Keratinocyte (primary cell): ENCODE data around the gene GAREM1. TPM values are rescaled to one million over a fixed set of nuclear protein-coding genes. Genes with fewer than 3 reads are reported as not detected.

Experiments used
- DNase-seq: peaks from one replicate; pipeline ENCODE4 v3.0.0-alpha.2; 2011; ENCODE audit warnings: low read depth, missing footprints, low spot score
- FAIRE-seq: peaks from 2 replicates; lab custom pipeline; 2011; peaks lifted over from hg19 to GRCh38; lab: Jason Lieb, UNC
- H2AFZ ChIP-seq: 2 replicates; pipeline ENCODE4 v1.6.0; 2012; ENCODE audit warnings: low read length, control low read depth, inconsistent platforms; ENCODE audit not compliant: control insufficient read depth
- H3K27ac ChIP-seq: 2 replicates; pipeline ENCODE4 v1.5.1; 2011; ENCODE audit warnings: low read length; ENCODE audit not compliant: control insufficient read depth, insufficient read depth
- H3K27me3 ChIP-seq: 3 replicates; pipeline ENCODE4 v1.6.0; 2011; ENCODE audit warnings: low read length; ENCODE audit not compliant: control insufficient read depth, insufficient read depth; ENCODE audit errors: extremely low read depth
- H3K36me3 ChIP-seq, 2 experiments: 2 replicates in 1 of 2; 3 replicates in 1 of 2; pipeline ENCODE4 v1.5.1; 2011; ENCODE audit warnings: low read length in 2 of 2, mild to moderate bottlenecking in 1 of 2; ENCODE audit not compliant: control insufficient read depth in 2 of 2, insufficient read depth in 2 of 2; ENCODE audit errors: extremely low read depth in 1 of 2
- H3K4me1 ChIP-seq: 3 replicates; pipeline ENCODE4 v1.5.1; 2011; ENCODE audit warnings: low read length; ENCODE audit not compliant: control insufficient read depth, insufficient read depth; ENCODE audit errors: extremely low read depth
- H3K4me2 ChIP-seq: 3 replicates; pipeline ENCODE4 v1.6.0; 2011; ENCODE audit warnings: low read depth, low read length; ENCODE audit not compliant: control insufficient read depth, insufficient read depth; ENCODE audit errors: extremely low read depth
- H3K4me3 ChIP-seq, 3 experiments: fragments of 200-600 bp in 1 of 3; sonication (generic) in 1 of 3; 2 replicates in 2 of 3; 3 replicates in 1 of 3; pipeline ENCODE4 v1.5.1; 2011 to 2016; ENCODE audit warnings: low read length in 3 of 3, mild to moderate bottlenecking in 3 of 3, control low read depth in 2 of 3, inconsistent platforms in 1 of 3, low read depth in 1 of 3, mixed read lengths in 1 of 3, mixed run types in 1 of 3, moderate library complexity in 1 of 3; ENCODE audit not compliant: control insufficient read depth in 2 of 3, insufficient read depth in 2 of 3; ENCODE audit errors: extremely low read depth in 1 of 3
- H3K79me2 ChIP-seq: 2 replicates; pipeline ENCODE4 v1.6.0; 2012; ENCODE audit warnings: low read length; ENCODE audit not compliant: control insufficient read depth, insufficient read depth
- H3K9ac ChIP-seq: 3 replicates; pipeline ENCODE4 v1.6.0; 2011; ENCODE audit warnings: low read length; ENCODE audit not compliant: control insufficient read depth, insufficient read depth; ENCODE audit errors: extremely low read depth
- H3K9me1 ChIP-seq: 3 replicates; pipeline ENCODE4 v1.6.0; 2011; ENCODE audit warnings: low read length; ENCODE audit not compliant: control insufficient read depth, insufficient read depth; ENCODE audit errors: extremely low read depth
- H3K9me3 ChIP-seq: 2 replicates; pipeline ENCODE4 v1.5.1; 2012; ENCODE audit warnings: low read depth, low read length; ENCODE audit not compliant: control insufficient read depth
- H4K20me1 ChIP-seq: 3 replicates; pipeline ENCODE4 v1.6.0; 2011; ENCODE audit warnings: low read length; ENCODE audit not compliant: control insufficient read depth, insufficient read depth; ENCODE audit errors: extremely low read depth
- EZH2 ChIP-seq: IDR thresholded peaks from one replicate; pipeline ENCODE4 v1.6.1; 2012; ENCODE audit warnings: inconsistent platforms, mild to moderate bottlenecking, low read length, moderate library complexity
- dilution Hi-C: fragments of 300-500 bp; cut with MboI; formaldehyde crosslinking; loops from one replicate; pipeline ENCODE4 v1.7.0; 2020; ENCODE audit warnings: low sequenced_read_pairs; ENCODE audit not compliant: extremely low pct_ligation_motif_present
- polyA plus RNA-seq, 5 experiments: library from polyadenylated mRNA; depleted of rRNA in 3 of 5; stranded (reverse) in 3 of 5; stranded (forward) in 1 of 5; unstranded in 1 of 5; fragments of >200 nt; gene quantifications; 1 replicate in 1 of 5; 2 replicates in 3 of 5; 3 replicates in 1 of 5; pipeline versions ENCODE4 v1.2.1 to v1.2.3, GENCODE V29; 2011 to 2012; ENCODE audit warnings: missing spikeins in 2 of 5, low read depth in 1 of 5, low replicate concordance in 1 of 5
- TF ChIP-seq, protein P1 (sequence below), 3 experiments: IDR thresholded peaks in 1 of 3; conservative IDR thresholded peaks in 1 of 3; optimal IDR thresholded peaks in 1 of 3; 2 replicates in 2 of 3; 3 replicates in 1 of 3; pipeline versions ENCODE3 to v1.5.1; 2011; ENCODE audit warnings: low read length in 3 of 3, mild to moderate bottlenecking in 3 of 3, moderate library complexity in 2 of 3, control low read depth in 1 of 3, inconsistent platforms in 1 of 3; ENCODE audit not compliant: insufficient read depth in 2 of 3; ENCODE audit errors: extremely low read depth in 1 of 3

GAREM1 gene
- polyA plus RNA-seq, 1 donor (not counting 4 experiments of a cell fraction or from before 2014, with no cell fraction given) = 3.8 TPM

DNA sequence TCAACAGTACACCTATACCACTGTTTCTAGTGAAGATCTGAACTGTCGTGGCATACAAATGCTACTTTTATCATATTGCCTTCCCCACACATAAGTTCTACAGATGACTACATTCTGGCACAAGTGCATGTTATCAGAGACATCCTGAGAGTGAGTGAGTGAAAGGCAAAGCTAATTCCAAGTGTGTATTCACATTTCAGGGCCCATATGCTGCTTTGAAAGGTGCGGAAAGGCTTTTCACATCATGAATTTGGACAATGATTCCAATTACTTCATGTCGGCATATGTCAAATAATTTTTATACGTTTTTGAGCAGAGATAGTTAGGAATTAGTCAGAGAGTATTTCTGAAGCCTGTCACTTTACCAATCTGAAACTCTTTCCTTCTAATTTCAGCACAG lies 101.7 kb downstream of the GAREM1 start:
- Histone ChIP-seq H3K9ac (no peak overlapping the region), H3K27ac (no peak overlapping the region), H3K4me3 (no peak overlapping the region), H3K27me3 (no peaks in the 10 kb centered on the region), H3K36me3 (no peaks in the 10 kb centered on the region), H2AFZ (no peak overlapping the region), H3K9me1 (no peaks in the 10 kb centered on the region), H3K79me2 (no peaks in the 10 kb centered on the region), H3K9me3 (no peaks in the 10 kb centered on the region), H3K4me1 (peaks cover 35% of the 10 kb centered on the region), H4K20me1 (no peaks in the 10 kb centered on the region), H3K4me2 (no peak overlapping the region)
- dilution Hi-C loops = no loop called here
- no peak for DNase-seq
- TF ChIP-seq, protein P1, sequence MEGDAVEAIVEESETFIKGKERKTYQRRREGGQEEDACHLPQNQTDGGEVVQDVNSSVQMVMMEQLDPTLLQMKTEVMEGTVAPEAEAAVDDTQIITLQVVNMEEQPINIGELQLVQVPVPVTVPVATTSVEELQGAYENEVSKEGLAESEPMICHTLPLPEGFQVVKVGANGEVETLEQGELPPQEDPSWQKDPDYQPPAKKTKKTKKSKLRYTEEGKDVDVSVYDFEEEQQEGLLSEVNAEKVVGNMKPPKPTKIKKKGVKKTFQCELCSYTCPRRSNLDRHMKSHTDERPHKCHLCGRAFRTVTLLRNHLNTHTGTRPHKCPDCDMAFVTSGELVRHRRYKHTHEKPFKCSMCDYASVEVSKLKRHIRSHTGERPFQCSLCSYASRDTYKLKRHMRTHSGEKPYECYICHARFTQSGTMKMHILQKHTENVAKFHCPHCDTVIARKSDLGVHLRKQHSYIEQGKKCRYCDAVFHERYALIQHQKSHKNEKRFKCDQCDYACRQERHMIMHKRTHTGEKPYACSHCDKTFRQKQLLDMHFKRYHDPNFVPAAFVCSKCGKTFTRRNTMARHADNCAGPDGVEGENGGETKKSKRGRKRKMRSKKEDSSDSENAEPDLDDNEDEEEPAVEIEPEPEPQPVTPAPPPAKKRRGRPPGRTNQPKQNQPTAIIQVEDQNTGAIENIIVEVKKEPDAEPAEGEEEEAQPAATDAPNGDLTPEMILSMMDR (optimal IDR thresholded peaks at IDR 0.05 in 1 of 3, IDR thresholded peaks at IDR 0.05 in 1 of 3, conservative IDR thresholded peaks at IDR 0.05 in 1 of 3; ENCODE audit: extremely low read depth in 1 of 3, insufficient read depth in 2 of 3, low read length in 3 of 3) = no peak
- no peak for TF ChIP-seq EZH2
- no peak for FAIRE-seq

DNA sequence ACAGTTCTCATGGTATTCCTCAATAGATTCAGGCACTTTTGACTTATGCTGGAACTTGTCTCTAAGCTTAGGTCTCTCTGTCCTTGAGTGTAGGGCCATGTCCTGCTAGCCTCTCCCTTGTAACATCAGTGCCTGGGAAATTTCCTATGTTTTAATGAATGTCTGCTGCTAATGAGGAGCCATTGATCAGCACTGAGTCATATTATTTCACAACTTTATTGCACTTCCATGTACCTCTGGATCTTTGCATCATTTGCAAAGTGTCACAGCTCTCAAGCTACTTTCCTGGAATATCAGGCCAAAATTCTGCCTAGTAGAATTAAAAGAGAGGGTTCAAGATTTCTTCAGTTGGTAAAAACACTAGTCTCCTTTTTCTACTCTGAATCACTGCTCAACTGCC lies 102.5 kb downstream of the GAREM1 start:
- Histone ChIP-seq H2AFZ (no peak overlapping the region), H4K20me1 (no peaks in the 10 kb centered on the region), H3K36me3 (no peaks in the 10 kb centered on the region), H3K4me3 (no peak overlapping the region), H3K4me1 (peaks cover 27% of the 10 kb centered on the region), H3K27ac (peak overlapping the region; percentile 47), H3K79me2 (no peaks in the 10 kb centered on the region), H3K27me3 (no peaks in the 10 kb centered on the region), H3K9me3 (no peaks in the 10 kb centered on the region), H3K9me1 (no peaks in the 10 kb centered on the region), H3K4me2 (no peak overlapping the region), H3K9ac (no peak overlapping the region)
- DNase-seq (no peak), FAIRE-seq (no peak)
- dilution Hi-C loops = no loop called here
- TF ChIP-seq EZH2 = no peak
- TF ChIP-seq, protein P1 (optimal IDR thresholded peaks at IDR 0.05 in 1 of 3, IDR thresholded peaks at IDR 0.05 in 1 of 3, conservative IDR thresholded peaks at IDR 0.05 in 1 of 3; ENCODE audit: extremely low read depth in 1 of 3, insufficient read depth in 2 of 3, low read length in 3 of 3) = no peak
